Activated B cell treated with CpG ODN at 0.5 μM for 24 hours (primary cell): Measurements from ENCODE around the gene XYLB. TPM values are rescaled to one million over a fixed set of nuclear protein-coding genes. Genes with fewer than 3 reads are reported as not detected.
"Not testable (repeated sequence)": the region's sequence is repeated elsewhere in the genome, so short reads cannot be mapped to it uniquely, and the experiment has no call there.

Source experiments
- ATAC-seq: fragments of 200-7000 bp; cut with Tn5 transposase; one replicate; pipeline ENCODE4 v1.10.0; 2021; ENCODE audit warnings: low read depth, mild to moderate bottlenecking, moderate library complexity
- CTCF ChIA-PET: fragments of 350-600 bp; sonication (Branson Sonifier 250); formaldehyde crosslinking; loops from one replicate; lab custom pipeline; 2021; ENCODE audit warnings: antibody characterized with exemption; lab: Charles Lee
- POLR2A ChIA-PET: fragments of 350-600 bp; sonication (Branson Sonifier 250); formaldehyde crosslinking; loops from one replicate; lab custom pipeline; 2021; ENCODE audit warnings: antibody characterized with exemption; lab: Charles Lee
- DNase-seq: peaks from one replicate; pipeline ENCODE4 v3.0.0; 2022
- H3K27ac Mint-ChIP-seq: one replicate; pipeline ENCODE4 v1.8.0; 2020; ENCODE audit warnings: mixed read lengths
- H3K27me3 Mint-ChIP-seq: one replicate; pipeline ENCODE4 v1.8.0; 2021; ENCODE audit warnings: mixed read lengths
- H3K36me3 Mint-ChIP-seq: one replicate; pipeline ENCODE4 v1.8.0; 2021; ENCODE audit warnings: low read depth, mixed read lengths
- H3K4me1 Mint-ChIP-seq: one replicate; pipeline ENCODE4 v1.8.0; 2021; ENCODE audit warnings: mixed read lengths
- H3K4me3 Mint-ChIP-seq: one replicate; pipeline ENCODE4 v1.8.0; 2020; ENCODE audit warnings: mild to moderate bottlenecking, mixed read lengths
- H3K9me3 Mint-ChIP-seq: one replicate; pipeline ENCODE4 v1.8.0; 2020; ENCODE audit warnings: mixed read lengths
- CTCF ChIP-seq: fragments of 200-600 bp; IDR thresholded peaks from one replicate; pipeline ENCODE4 v1.8.0; 2022; ENCODE audit warnings: antibody characterized with exemption, mild to moderate bottlenecking
- intact Hi-C: fragments of 100-400 bp; cut with micrococcal nuclease; formaldehyde crosslinking; loops from one replicate; pipeline ENCODE4 v1.15.1; 2024
- total RNA-seq: library from RNA; stranded (reverse); gene quantifications from 2 replicates; pipeline ENCODE4 v1.2.3, GENCODE V29; 2022

The XYLB gene
- total RNA-seq, 1 donor from 2014 or later = 1.8 TPM

DNA sequence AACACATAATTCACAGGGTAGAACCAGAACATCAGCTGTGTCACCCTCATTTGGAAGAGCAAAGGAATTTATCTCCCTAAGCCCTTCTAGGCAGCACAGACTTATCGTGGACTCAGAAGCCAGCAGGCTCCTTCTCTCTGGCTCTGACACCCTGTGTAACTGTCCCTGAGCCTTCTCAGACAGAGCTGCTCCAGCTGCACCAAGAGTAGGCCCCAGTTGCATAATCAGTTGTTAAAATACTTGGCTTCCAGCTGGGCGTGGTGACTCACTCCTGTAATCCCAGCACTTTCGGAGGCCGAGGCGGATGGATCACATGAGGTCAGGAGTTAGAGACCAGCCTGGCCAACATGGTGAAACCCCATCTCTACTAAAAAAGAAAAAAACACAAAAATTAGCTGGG, 57.7 kb downstream of the XYLB start:
- ChIA-PET CTCF (no interaction called here), POLR2A (no interaction called here)
- no peak overlapping the region for H3K27ac Mint-ChIP-seq
- no peaks in the 10 kb centered on the region for H3K27me3 Mint-ChIP-seq
- no peaks in the 10 kb centered on the region for H3K4me1 Mint-ChIP-seq
- TF ChIP-seq CTCF = no peak
- H3K9me3 Mint-ChIP-seq = peaks cover 2% of the 10 kb centered on the region
- DNase-seq (no peak), ATAC-seq (no peak)
- intact Hi-C loops = no loop called here
- no peak overlapping the region for H3K4me3 Mint-ChIP-seq
- peaks cover 2% of the 10 kb centered on the region for H3K36me3 Mint-ChIP-seq

- intact Hi-C loops = no loop called here
- TF ChIP-seq CTCF = no peak
- Mint-ChIP-seq H3K4me3 (no peak overlapping the region), H3K27me3 (no peaks in the 10 kb centered on the region), H3K36me3 (no peaks in the 10 kb centered on the region), H3K9me3 (no peaks in the 10 kb centered on the region), H3K27ac (no peak overlapping the region), H3K4me1 (no peaks in the 10 kb centered on the region)
- no peak for ATAC-seq
- POLR2A ChIA-PET = no interaction called here
- DNase-seq = no peak
- CTCF ChIA-PET = no interaction called here
Measured at GRCh38 chr3:38411591-38411990, 65.0 kb downstream of the XYLB start.

GRCh38 chr3:38420758-38421157, 74.2 kb downstream of the XYLB start:
- not testable (repeated sequence) for H3K27me3 Mint-ChIP-seq

DNA sequence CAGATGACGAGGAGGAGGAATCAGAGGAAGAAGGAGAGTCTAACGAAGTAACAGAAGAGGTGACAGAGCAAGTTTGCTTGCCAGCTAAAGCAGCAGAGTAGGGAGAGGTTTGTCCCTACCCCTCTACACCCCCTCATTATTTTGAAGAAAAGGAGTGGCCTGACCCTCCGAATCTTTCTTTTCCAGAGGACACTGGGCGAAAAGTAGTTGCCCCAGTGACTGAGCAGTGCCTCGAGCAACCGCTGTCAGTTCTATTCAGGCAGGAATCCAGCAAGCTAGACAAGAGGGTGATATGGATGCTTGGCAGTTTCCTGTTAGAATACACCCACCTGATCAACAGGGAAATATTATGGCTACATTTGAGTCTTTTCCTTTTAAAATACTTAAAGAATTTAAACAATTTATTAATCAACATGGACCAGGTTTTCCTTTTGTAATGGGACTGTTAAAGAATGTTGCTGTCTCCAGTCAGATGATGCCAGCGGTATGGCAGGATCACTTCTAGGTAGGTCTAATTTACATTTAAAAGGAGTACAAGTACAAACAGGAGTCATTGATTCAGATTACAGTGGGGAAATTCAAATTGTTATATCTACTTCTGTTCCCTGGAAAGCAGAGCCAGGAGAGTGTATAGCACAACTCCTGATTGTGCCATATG, 75.2 kb downstream of the XYLB start:
- H3K27me3 Mint-ChIP-seq = no peaks in the 10 kb centered on the region
- no peak for ATAC-seq
- no peak overlapping the region for H3K27ac Mint-ChIP-seq
- no peaks in the 10 kb centered on the region for H3K4me1 Mint-ChIP-seq
- no peak overlapping the region for H3K4me3 Mint-ChIP-seq
- ChIA-PET CTCF (no interaction called here), POLR2A (no interaction called here)
- H3K9me3 Mint-ChIP-seq = no peaks in the 10 kb centered on the region
- DNase-seq = no peak
- no peaks in the 10 kb centered on the region for H3K36me3 Mint-ChIP-seq
- no peak for TF ChIP-seq CTCF
- intact Hi-C loops = no loop called here

More at GRCh38 chr3:38420758-38421157, 74.2 kb downstream of the XYLB start:
- H3K9me3 Mint-ChIP-seq, DNase-seq, intact Hi-C loops, H3K4me1 Mint-ChIP-seq, CTCF ChIA-PET, H3K27ac Mint-ChIP-seq, ATAC-seq, POLR2A ChIA-PET, H3K4me3 Mint-ChIP-seq, H3K36me3 Mint-ChIP-seq: not testable (repeated sequence)

- H3K4me3 Mint-ChIP-seq, DNase-seq, H3K27me3 Mint-ChIP-seq, POLR2A ChIA-PET, H3K4me1 Mint-ChIP-seq, ATAC-seq, intact Hi-C loops, H3K27ac Mint-ChIP-seq, H3K36me3 Mint-ChIP-seq, H3K9me3 Mint-ChIP-seq, CTCF ChIA-PET: not testable (repeated sequence)
Measured at GRCh38 chr3:38426798-38427426, 80.3 kb downstream of the XYLB start.

GRCh38 chr3:38432871-38433658, 86.5 kb downstream of the XYLB start:
- CTCF ChIA-PET, intact Hi-C loops, DNase-seq, POLR2A ChIA-PET, H3K27me3 Mint-ChIP-seq, ATAC-seq, H3K27ac Mint-ChIP-seq, H3K4me1 Mint-ChIP-seq, H3K4me3 Mint-ChIP-seq, H3K36me3 Mint-ChIP-seq: not testable (repeated sequence)
- H3K9me3 Mint-ChIP-seq = peaks cover 39% of the 10 kb centered on the region

- H3K4me1 Mint-ChIP-seq, CTCF ChIA-PET, H3K36me3 Mint-ChIP-seq, H3K27me3 Mint-ChIP-seq, H3K4me3 Mint-ChIP-seq, ATAC-seq, intact Hi-C loops, POLR2A ChIA-PET, DNase-seq, H3K27ac Mint-ChIP-seq: not testable (repeated sequence)
- H3K9me3 Mint-ChIP-seq = peaks cover 39% of the 10 kb centered on the region
Measured at GRCh38 chr3:38433661-38434060, 87.1 kb downstream of the XYLB start.

DNA sequence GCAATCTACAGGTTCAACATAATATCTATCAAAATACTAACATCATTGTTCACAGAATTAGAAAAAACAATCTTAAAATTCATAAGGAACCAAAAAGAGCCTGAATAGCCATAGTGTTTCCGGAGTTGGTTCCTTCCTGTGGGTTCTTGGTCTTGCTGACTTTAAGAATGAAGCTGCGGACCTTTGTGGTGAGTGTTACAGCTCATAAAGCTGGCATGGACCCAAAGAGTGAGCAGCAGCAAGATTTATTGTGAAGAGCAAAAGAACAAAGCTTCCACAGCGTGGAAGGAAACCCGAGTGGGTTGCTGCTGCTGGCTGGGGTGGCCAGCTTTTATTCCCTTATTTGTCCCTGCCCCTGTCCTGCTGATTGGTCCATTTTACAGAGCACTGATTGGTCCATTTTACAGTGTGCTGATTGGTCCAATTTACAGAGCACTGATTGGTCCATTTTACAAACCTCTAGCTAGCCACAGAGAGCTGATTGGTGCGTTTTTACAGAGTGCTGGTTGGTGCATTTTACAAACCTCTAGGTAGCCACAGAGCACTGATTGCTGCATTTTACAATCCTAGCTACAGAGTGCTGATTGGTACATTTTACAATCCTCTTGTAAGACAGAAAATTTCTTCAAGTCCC, 92.0 kb downstream of the XYLB start:
- intact Hi-C loops, CTCF ChIA-PET, H3K36me3 Mint-ChIP-seq, H3K4me3 Mint-ChIP-seq, ATAC-seq, DNase-seq, POLR2A ChIA-PET, H3K27me3 Mint-ChIP-seq, H3K27ac Mint-ChIP-seq, H3K4me1 Mint-ChIP-seq: not testable (repeated sequence)
- peaks cover 27% of the 10 kb centered on the region for H3K9me3 Mint-ChIP-seq

GRCh38 chr3:38443205-38443604, 96.6 kb downstream of the XYLB start:
- H3K4me1 Mint-ChIP-seq, DNase-seq, intact Hi-C loops, POLR2A ChIA-PET, H3K36me3 Mint-ChIP-seq, H3K4me3 Mint-ChIP-seq, H3K27ac Mint-ChIP-seq, CTCF ChIA-PET, H3K9me3 Mint-ChIP-seq, ATAC-seq: not testable (repeated sequence)
- H3K27me3 Mint-ChIP-seq = peaks cover 10% of the 10 kb centered on the region
